DOHH2 (cell line): ENCODE results near the gene ELOB.

Experiments used
- H3F3A ChIP-seq: fragments of 200-600 bp; sonication (generic), shearing (Covaris generic); 2 replicates; pipeline ENCODE4 v1.6.0; 2016; ENCODE audit warnings: antibody characterized with exemption, mild to moderate bottlenecking; ENCODE audit not compliant: control insufficient read depth, insufficient read depth
- H3K27ac ChIP-seq: fragments of 200-600 bp; sonication (generic); 2 replicates; pipeline ENCODE4 v1.5.1; 2014; ENCODE audit warnings: low read depth, mild to moderate bottlenecking, low read length, moderate library complexity
- H3K27me3 ChIP-seq: fragments of 200-600 bp; sonication (generic); 2 replicates; pipeline ENCODE4 v1.6.1; 2014; ENCODE audit warnings: mild to moderate bottlenecking, low read length, mixed read lengths; ENCODE audit not compliant: control insufficient read depth
- H3K36me3 ChIP-seq: fragments of 200-600 bp; sonication (generic); 2 replicates; pipeline ENCODE4 v1.6.1; 2014; ENCODE audit warnings: mild to moderate bottlenecking, low read length, moderate library complexity, mixed read lengths; ENCODE audit not compliant: control insufficient read depth
- H3K4me1 ChIP-seq: fragments of 200-600 bp; sonication (generic); 2 replicates; pipeline ENCODE4 v1.6.1; 2014; ENCODE audit warnings: mild to moderate bottlenecking, low read length, mixed read lengths; ENCODE audit not compliant: control insufficient read depth
- H3K4me2 ChIP-seq: fragments of 200-600 bp; sonication (generic); 2 replicates; pipeline ENCODE4 v1.6.0; 2014; ENCODE audit warnings: mild to moderate bottlenecking, low read length, moderate library complexity
- H3K4me3 ChIP-seq: fragments of 200-600 bp; sonication (generic); 2 replicates; pipeline ENCODE4 v1.5.1; 2014; ENCODE audit warnings: mild to moderate bottlenecking, low read length, mixed read lengths
- H3K79me2 ChIP-seq: fragments of 200-600 bp; sonication (generic); 2 replicates; pipeline ENCODE4 v1.6.1; 2014; ENCODE audit warnings: mild to moderate bottlenecking, low read length, mixed read lengths; ENCODE audit not compliant: control insufficient read depth
- H3K9me2 ChIP-seq: fragments of 200-600 bp; sonication (generic); replicated peaks from 2 replicates; pipeline ENCODE4 v1.6.1; 2014; ENCODE audit warnings: mild to moderate bottlenecking, low read length, mixed read lengths; ENCODE audit not compliant: control insufficient read depth
- H3K9me3 ChIP-seq: fragments of 200-600 bp; sonication (generic); 2 replicates; pipeline ENCODE4 v1.6.1; 2014; ENCODE audit warnings: antibody characterized with exemption, low read length, mixed read lengths; ENCODE audit not compliant: control insufficient read depth, insufficient read depth
- H4K20me1 ChIP-seq: fragments of 200-600 bp; sonication (generic); 2 replicates; pipeline ENCODE4 v1.6.0; 2014; ENCODE audit warnings: low read depth, mild to moderate bottlenecking, antibody characterized with exemption, low read length, moderate library complexity; ENCODE audit not compliant: control insufficient read depth, insufficient read depth
- EZH2phosphoT487 ChIP-seq: fragments of 200-600 bp; sonication (generic); IDR thresholded peaks from 2 replicates; pipeline ENCODE4 v1.6.1; 2017; ENCODE audit warnings: borderline replicate concordance, mild to moderate bottlenecking, antibody characterized with exemption, low read length, moderate library complexity, mixed read lengths
- TF ChIP-seq, protein P1 (sequence below): fragments of 200-600 bp; sonication (generic); IDR thresholded peaks from one replicate; pipeline ENCODE4 v1.5.1; 2014; ENCODE audit warnings: antibody characterized with exemption, mild to moderate bottlenecking, low read depth, low read length; ENCODE audit not compliant: poor library complexity, severe bottlenecking

Gene ELOB

GRCh38 chr16:2792940-2793339, 15.9 kb upstream of the ELOB start:
- H3K4me2 ChIP-seq = no peak overlapping the region

GRCh38 chr16:2791174-2791573, 14.1 kb upstream of the ELOB start:
- Histone ChIP-seq H3K9me3 (no peaks in the 10 kb centered on the region), H3K27ac (no peak overlapping the region), H3K4me3 (no peak overlapping the region), H3K36me3 (no peaks in the 10 kb centered on the region), H4K20me1 (no peaks in the 10 kb centered on the region), H3K27me3 (peaks cover 11% of the 10 kb centered on the region), H3K4me1 (no peaks in the 10 kb centered on the region), H3K9me2 (no peaks in the 10 kb centered on the region), H3K4me2 (no peak overlapping the region), H3K79me2 (no peaks in the 10 kb centered on the region), H3F3A (no peaks in the 10 kb centered on the region)
- TF ChIP-seq EZH2phosphoT487 = no peak
- TF ChIP-seq, protein P1, sequence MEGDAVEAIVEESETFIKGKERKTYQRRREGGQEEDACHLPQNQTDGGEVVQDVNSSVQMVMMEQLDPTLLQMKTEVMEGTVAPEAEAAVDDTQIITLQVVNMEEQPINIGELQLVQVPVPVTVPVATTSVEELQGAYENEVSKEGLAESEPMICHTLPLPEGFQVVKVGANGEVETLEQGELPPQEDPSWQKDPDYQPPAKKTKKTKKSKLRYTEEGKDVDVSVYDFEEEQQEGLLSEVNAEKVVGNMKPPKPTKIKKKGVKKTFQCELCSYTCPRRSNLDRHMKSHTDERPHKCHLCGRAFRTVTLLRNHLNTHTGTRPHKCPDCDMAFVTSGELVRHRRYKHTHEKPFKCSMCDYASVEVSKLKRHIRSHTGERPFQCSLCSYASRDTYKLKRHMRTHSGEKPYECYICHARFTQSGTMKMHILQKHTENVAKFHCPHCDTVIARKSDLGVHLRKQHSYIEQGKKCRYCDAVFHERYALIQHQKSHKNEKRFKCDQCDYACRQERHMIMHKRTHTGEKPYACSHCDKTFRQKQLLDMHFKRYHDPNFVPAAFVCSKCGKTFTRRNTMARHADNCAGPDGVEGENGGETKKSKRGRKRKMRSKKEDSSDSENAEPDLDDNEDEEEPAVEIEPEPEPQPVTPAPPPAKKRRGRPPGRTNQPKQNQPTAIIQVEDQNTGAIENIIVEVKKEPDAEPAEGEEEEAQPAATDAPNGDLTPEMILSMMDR = no peak

More at GRCh38 chr16:2792940-2793339, 15.9 kb upstream of the ELOB start:
- Histone ChIP-seq H3K4me1 (no peaks in the 10 kb centered on the region), H3K36me3 (no peaks in the 10 kb centered on the region), H3K27ac (no peak overlapping the region), H3K9me3 (no peaks in the 10 kb centered on the region), H3K9me2 (no peaks in the 10 kb centered on the region), H3F3A (no peaks in the 10 kb centered on the region), H3K4me3 (no peak overlapping the region), H3K27me3 (peaks cover 7% of the 10 kb centered on the region; the same call in 1 of the 2 replicates), H4K20me1 (no peaks in the 10 kb centered on the region), H3K79me2 (no peaks in the 10 kb centered on the region)
- TF ChIP-seq, protein P1 = no peak
- no peak for TF ChIP-seq EZH2phosphoT487

DNA sequence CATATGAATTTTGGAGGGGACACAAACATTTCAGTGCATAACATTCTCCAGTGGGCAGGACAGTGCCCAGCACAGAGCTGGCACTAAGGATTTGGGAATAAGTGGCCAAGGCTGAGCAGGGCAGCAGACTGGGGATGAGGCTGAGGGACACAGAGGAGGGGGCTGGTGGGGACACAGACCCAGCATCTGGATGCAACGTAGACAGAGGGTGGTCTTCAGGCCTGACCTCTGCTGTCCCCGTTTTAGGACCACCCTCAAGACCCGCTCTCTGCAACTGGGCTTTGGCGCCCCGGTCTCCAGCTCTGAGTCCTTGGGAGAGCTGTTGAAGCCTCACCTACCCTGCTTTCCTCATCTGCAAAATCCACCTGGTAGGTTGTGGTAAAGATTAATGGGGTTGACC, 13.6 kb upstream of the ELOB start:
- H3K27me3 ChIP-seq = peaks cover 14% of the 10 kb centered on the region
- TF ChIP-seq, protein P1 = no peak
- no peak for TF ChIP-seq EZH2phosphoT487

More for the DNA sequence above, 13.6 kb upstream of the ELOB start:
- Histone ChIP-seq H3K79me2 (no peaks in the 10 kb centered on the region), H3K4me3 (no peak overlapping the region), H3K36me3 (no peaks in the 10 kb centered on the region), H3K4me2 (no peak overlapping the region), H3K4me1 (no peaks in the 10 kb centered on the region), H3K9me3 (no peaks in the 10 kb centered on the region), H3F3A (no peaks in the 10 kb centered on the region), H4K20me1 (no peaks in the 10 kb centered on the region), H3K27ac (no peak overlapping the region), H3K9me2 (no peaks in the 10 kb centered on the region)
